ENCODE data around the gene ELAVL3.
A peak's percentile ranks its signal among the peaks of the same experiment; 100 is the strongest.
"Not testable (repeated sequence)": the region's sequence is repeated elsewhere in the genome, so short reads cannot be mapped to it uniquely, and the experiment has no call there.

ELAVL3 gene

GRCh38 chr19:11461453-11461852, 19.4 kb downstream of the ELAVL3 start:
- DNase-seq (ENCODE audit: insufficient read length, low spot score) (no peak), FAIRE-seq (no peak)

GRCh38 chr19:11460207-11460606, 20.6 kb downstream of the ELAVL3 start:
- FAIRE-seq (no peak), DNase-seq (ENCODE audit: insufficient read length, low spot score) (no peak)

DNA sequence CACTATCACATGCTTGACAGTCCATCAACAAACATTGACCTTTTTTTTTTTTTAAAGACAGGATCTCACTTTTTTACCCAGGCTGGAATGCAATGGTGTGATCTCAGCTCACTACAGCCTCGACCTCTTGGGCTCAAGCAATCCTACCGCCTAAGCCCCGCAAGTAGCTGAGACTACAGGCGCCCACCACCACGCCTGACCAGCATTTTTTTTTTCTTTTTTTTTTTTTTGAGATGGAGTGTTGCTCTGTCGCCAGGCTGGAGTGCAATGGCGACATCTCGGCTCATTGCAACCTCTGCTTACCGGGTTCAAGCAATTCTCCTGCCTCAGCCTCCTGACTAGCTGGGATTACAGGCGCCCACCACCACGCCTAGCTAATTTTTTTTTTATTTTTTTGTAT, 21.9 kb downstream of the ELAVL3 start:
- DNase-seq (ENCODE audit: insufficient read length, low spot score); FAIRE-seq: not testable (repeated sequence)

DNA sequence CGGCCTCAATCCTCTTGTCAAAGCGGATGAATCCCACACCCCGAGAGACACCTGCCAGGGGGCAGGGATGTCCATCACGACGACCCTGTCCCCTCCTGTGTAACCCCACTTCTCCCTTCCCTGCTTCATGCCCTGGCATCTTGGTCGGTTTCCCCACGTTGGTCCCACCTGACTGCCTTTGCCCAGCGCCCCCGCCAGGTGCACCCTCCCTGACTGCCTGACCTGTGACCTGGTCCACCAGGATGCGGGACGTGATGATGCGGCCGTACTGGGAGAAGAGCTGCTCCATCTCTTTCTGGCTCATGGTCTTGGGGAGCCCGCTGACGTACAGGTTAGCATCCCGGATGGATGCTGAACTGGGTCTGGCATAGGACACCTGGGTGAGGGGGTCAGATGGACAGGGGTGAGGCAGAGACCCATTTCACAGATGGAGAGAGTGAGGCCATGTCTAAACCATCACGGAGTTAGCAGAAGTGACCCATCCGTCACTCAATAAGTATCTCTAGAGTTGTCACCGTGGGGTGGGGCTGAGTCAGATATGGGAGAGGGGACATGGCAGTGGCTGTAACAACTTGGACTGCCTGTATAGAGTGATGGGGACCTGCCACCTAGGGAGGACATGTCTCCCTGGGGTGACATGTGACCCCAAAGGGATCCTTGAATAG, 22.5 kb downstream of the ELAVL3 start:
- DNase-seq (ENCODE audit: insufficient read length, low spot score) (no peak), FAIRE-seq (no peak)

GRCh38 chr19:11457831-11458230, 23.0 kb downstream of the ELAVL3 start:
- DNase-seq (ENCODE audit: insufficient read length, low spot score) (no peak), FAIRE-seq (no peak)

DNA sequence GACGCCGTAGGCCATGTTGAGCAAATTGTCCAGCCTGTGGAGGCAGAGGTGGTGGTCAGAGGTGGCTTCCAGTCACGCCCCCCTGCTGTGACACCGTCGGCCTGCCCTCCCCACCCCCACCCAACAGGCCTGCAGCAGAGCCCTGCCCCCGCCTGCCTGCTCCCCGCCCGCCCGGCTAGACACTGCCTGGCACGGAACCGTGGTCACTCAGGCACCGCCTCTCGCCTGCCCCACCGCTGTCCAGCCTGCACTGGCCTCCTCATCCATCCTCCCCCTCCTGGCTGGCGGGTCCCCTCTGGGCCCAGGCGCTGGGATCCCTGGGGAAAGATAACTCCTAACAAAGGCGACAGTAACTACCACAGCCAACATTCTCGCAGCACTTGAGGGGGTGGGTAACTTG, 23.7 kb downstream of the ELAVL3 start:
- FAIRE-seq (no peak), DNase-seq (ENCODE audit: insufficient read length, low spot score) (no peak)

DNA sequence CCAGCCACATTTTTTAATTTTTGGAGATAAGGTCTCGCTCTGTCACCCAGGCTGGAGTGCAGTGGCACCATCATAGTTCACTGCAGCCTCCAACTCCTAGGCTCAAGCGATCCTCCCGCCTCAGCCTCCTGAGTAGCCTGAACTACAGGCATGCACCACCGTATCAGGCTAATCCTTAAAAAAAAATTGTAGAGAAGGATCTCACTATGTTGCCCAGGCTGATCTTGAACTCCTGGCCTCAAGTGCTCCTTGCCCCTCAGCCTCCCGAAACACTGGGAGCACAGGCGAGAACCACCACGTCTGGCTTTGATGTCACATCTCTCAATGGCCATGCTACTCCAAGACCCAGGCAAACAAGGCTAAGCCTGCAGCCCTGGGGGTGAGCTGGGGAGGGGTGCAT, 24.2 kb downstream of the ELAVL3 start:
- DNase-seq (ENCODE audit: insufficient read length, low spot score) (no peak), FAIRE-seq (no peak)

DNA sequence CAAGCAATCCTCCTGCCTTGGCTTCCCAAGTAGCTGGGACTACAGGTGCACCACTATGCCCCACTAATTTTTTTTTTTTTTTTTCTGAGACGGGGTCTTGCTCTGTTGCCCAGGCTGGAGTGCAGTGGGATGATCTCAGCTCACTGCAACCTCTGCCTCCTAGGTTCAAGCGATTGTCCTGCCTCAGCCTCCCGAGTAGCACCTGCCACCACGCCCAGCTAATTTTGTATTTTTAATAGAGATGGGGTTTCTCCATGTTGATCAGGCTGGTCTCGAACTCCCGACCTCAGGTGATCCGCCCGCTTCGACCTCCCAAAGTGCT, 25.7 kb downstream of the ELAVL3 start:
- DNase-seq (ENCODE audit: insufficient read length, low spot score); FAIRE-seq: not testable (repeated sequence)

GRCh38 chr19:11453468-11454341, 27.1 kb downstream of the ELAVL3 start:
- no peak for FAIRE-seq
- DNase-seq (ENCODE audit: insufficient read length, low spot score), result peak; percentile 72

DNA sequence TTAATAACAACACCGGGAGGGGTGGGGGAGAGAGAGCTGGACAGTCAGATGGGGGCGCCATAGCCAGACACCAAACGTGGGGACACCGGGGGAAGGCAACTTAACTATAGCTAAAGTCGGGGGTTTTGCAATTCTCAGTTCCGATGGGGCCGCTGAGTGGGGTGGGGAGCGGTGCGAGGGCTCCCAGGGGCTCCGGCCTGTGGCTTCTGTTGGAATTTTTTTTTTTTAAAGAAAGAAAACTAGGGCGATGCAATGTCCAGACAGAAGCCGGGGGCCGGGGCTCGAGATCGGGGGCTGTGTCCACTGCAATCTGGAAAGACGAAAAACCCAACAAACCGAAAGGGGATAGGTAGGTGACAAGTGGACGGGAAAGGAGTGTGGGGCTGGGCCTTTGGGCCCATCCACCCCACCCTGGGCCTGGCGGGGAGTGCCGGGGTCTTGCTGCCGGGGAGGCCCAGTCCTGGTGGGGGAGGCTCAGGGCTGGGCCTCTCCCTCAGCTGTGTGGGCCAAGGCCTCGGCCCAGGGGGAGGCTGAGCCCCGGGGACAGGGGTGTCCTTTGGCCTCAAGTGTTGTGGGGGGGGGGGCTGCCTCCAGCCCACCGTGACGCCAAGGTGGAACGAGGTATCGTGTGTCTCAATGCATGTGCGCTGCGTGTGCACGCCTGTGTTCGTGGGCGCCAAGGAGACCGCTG, 28.1 kb downstream of the ELAVL3 start:
- DNase-seq (ENCODE audit: insufficient read length, low spot score) (no peak), FAIRE-seq (no peak)

DNA sequence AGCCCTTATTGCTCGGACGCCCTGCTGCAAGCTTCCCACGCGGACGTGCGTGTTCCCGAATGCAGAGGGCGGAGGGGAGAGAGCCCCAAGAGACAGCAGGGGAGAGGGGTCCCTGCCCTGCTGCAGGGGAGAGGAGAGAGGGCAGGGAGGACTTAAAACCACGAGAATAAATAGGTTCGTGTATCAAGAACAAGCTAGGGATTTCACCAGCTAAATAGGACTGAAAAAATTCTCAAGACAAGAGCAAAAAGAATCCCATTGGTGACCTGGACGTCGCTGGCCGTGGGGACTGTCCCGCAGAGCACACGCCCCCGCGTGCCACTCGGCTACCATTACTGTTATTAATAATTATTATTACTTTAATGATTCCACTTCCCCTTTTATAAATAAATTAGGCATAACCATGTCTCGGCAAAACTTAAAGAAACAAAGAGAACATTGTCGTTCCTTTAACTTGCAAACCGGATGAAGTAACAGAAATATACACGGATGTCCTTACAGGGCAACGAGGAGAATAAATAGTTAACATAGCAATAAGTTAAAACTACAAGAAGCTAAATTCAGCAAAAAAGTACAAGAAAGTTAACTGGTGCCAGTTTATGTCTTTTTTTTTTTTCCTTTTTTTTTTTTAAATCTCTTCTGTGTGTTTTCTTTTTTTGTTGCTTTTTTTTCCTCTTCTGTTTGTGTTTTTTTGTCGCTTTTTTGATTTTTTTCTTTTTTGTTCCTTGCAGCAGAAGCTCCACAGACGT, 28.8 kb downstream of the ELAVL3 start:
- DNase-seq (ENCODE audit: insufficient read length, low spot score), result no peak
- FAIRE-seq, result no peak

GRCh38 chr19:11451327-11451870, 29.4 kb downstream of the ELAVL3 start:
- FAIRE-seq (no peak), DNase-seq (ENCODE audit: insufficient read length, low spot score) (no peak)

DNA sequence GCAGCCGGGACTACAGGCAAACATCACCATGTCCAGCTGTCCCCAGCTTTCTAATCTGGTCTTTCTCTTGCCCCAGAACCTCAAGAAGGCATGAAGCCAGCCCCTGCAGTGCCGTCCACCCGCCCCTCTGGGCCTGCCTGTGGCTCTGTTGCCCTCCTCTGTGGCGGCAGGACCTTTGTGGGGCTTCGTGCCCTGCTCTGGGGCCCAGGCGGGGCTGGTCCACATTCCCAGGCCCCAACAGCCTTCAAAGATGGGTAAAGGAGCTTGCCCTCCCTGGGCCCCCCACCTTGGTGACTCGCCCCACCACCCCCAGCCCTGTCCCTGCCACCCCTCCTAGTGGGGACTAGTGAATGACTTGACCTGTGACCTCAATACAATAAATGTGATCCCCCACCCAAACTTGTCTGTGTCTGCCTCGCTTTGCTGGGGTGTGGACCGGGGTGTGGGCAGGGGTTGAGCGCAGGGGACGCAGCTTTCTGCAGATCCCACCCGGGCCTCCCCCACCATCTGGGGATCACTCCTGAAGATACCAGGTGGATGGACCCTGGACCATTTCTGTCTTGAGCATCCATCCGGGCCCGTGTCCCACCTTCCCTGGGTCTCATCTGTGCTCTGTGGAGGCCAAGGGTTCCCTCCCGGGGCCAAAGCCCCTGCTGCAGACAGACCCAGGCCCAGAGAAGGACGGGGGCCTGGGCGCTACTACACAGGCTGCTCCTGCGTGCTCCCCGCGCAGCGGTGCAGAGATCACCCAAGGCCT, 30.1 kb downstream of the ELAVL3 start:
- DNase-seq (ENCODE audit: insufficient read length, low spot score) (no peak), FAIRE-seq (no peak)

- no peak for DNase-seq (ENCODE audit: insufficient read length, low spot score)
- FAIRE-seq, result no peak
Observed at GRCh38 chr19:11448923-11449554, 31.8 kb downstream of the ELAVL3 start.

DNA sequence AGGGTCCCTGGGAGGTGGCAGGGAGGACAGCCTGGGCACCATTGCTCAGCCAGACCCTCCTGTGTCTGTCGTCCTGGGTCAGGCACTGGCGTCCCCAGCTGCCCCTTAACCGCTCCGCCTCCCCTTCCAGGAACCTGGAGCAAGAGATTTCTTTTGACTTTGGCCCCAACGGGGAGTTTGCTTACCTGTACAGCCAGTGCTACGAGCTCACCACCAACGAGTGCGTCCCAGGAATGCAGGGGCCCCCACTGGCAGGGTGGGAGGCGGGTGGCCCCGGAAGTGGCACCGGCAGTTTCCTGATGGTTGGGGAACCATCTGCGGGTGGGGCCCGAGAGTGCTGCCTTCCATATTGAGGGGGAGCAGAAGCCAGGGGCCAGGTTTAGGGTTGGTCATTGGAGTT, 32.4 kb downstream of the ELAVL3 start:
- DNase-seq (ENCODE audit: insufficient read length, low spot score), result no peak
- no peak for FAIRE-seq

GRCh38 chr19:11447347-11448262, 33.2 kb downstream of the ELAVL3 start:
- FAIRE-seq (no peak), DNase-seq (ENCODE audit: insufficient read length, low spot score) (no peak)

- no peak for FAIRE-seq
- DNase-seq (ENCODE audit: insufficient read length, low spot score), result peak; percentile 77
Observed at GRCh38 chr19:11446652-11447301, 34.1 kb downstream of the ELAVL3 start.

GRCh38 chr19:11446271-11446651, 34.6 kb downstream of the ELAVL3 start:
- DNase-seq (ENCODE audit: insufficient read length, low spot score) (no peak), FAIRE-seq (no peak)
